IMR-90 (cell line): Measurements from ENCODE around the gene HS2ST1. TPM values are rescaled to one million over a fixed set of nuclear protein-coding genes. Genes with fewer than 3 reads are reported as not detected.

Experiments used
- ATAC-seq: fragments of 200-7000 bp; cut with Tn5 transposase; 2 replicates; pipeline ENCODE4 v1.9.1; 2020; ENCODE audit warnings: low read depth, mild to moderate bottlenecking, moderate library complexity
- BruUV-seq: library from RNA; stranded (reverse); fragments of 400-500 nt; replicated peaks from 2 replicates; lab custom pipeline; 2021; lab: Mats Ljungman, UMichigan
- CTCF ChIA-PET: fragments of 300-600 bp; formaldehyde crosslinking; extraction: SDS; loops from one replicate; lab custom pipeline; 2021; ENCODE audit warnings: antibody characterized with exemption; lab: Yijun Ruan, JAX
- POLR2A ChIA-PET: fragments of 300-600 bp; sonication (Branson Sonifier 250); formaldehyde crosslinking; loops from one replicate; lab custom pipeline; 2022; ENCODE audit warnings: antibody characterized with exemption; ENCODE audit not compliant: unreplicated experiment; lab: Charles Lee
- DNase-seq: peaks from one replicate; pipeline ENCODE4 v3.0.0; 2013
- H2AFZ ChIP-seq: replicated peaks from 2 replicates; pipeline ENCODE3; 2013; ENCODE audit warnings: low read length, mild to moderate bottlenecking; ENCODE audit not compliant: poor library complexity
- H2AK5ac ChIP-seq: 2 replicates; pipeline ENCODE4 v1.6.1; 2013; ENCODE audit warnings: low read depth, low read length, inconsistent platforms
- H2AK9ac ChIP-seq: replicated peaks from 2 replicates; pipeline ENCODE3; 2013; ENCODE audit warnings: mild to moderate bottlenecking, low read depth, low read length, moderate library complexity; ENCODE audit not compliant: poor library complexity
- H2BK120ac ChIP-seq: 2 replicates; pipeline ENCODE4 v1.6.1; 2013; ENCODE audit warnings: low read depth, low read length, inconsistent platforms
- H2BK15ac ChIP-seq: 3 replicates; pipeline ENCODE4 v1.6.1; 2013; ENCODE audit warnings: low read depth, low read length, inconsistent platforms
- H2BK20ac ChIP-seq: 2 replicates; pipeline ENCODE4 v1.6.1; 2013; ENCODE audit warnings: low read depth, mild to moderate bottlenecking, inconsistent platforms, low read length, moderate library complexity
- H2BK5ac ChIP-seq: 2 replicates; pipeline ENCODE4 v1.6.1; 2013; ENCODE audit warnings: mild to moderate bottlenecking, low read depth, low read length, inconsistent platforms; ENCODE audit not compliant: poor library complexity, severe bottlenecking
- H3K14ac ChIP-seq: replicated peaks from 2 replicates; pipeline ENCODE4 v1.6.1; 2013; ENCODE audit warnings: low read depth, low read length, inconsistent platforms
- H3K18ac ChIP-seq: 2 replicates; pipeline ENCODE4 v1.6.1; 2013; ENCODE audit warnings: low read depth, low read length, control low read depth
- H3K23ac ChIP-seq: 2 replicates; pipeline ENCODE4 v1.6.1; 2013; ENCODE audit warnings: low read depth, low read length, inconsistent platforms
- H3K27ac ChIP-seq: 2 replicates; pipeline ENCODE4 v1.5.1; 2013; ENCODE audit warnings: mild to moderate bottlenecking, control low read depth, low read length; ENCODE audit not compliant: insufficient read depth
- H3K27me3 ChIP-seq: 2 replicates; pipeline ENCODE4 v1.6.1; 2013; ENCODE audit warnings: low read length; ENCODE audit not compliant: control insufficient read depth, insufficient read depth
- H3K36me3 ChIP-seq: 2 replicates; pipeline ENCODE4 v1.6.1; 2013; ENCODE audit warnings: low read length, mixed read lengths; ENCODE audit not compliant: control insufficient read depth, insufficient read depth
- H3K4ac ChIP-seq: 2 replicates; pipeline ENCODE4 v1.6.1; 2013; ENCODE audit warnings: low read depth, low read length, inconsistent platforms
- H3K4me1 ChIP-seq: 2 replicates; pipeline ENCODE4 v1.6.1; 2013; ENCODE audit warnings: low read length, mixed read lengths; ENCODE audit not compliant: control insufficient read depth, insufficient read depth
- H3K4me2 ChIP-seq: 2 replicates; pipeline ENCODE4 v1.6.1; 2013; ENCODE audit warnings: low read depth, mild to moderate bottlenecking, control low read depth, low read length, moderate library complexity
- H3K4me3 ChIP-seq: 2 replicates; pipeline ENCODE4 v1.5.1; 2013; ENCODE audit warnings: low read depth, mild to moderate bottlenecking, control low read depth, low read length, moderate library complexity; ENCODE audit not compliant: insufficient read depth
- H3K56ac ChIP-seq: 2 replicates; pipeline ENCODE4 v1.6.1; 2013; ENCODE audit warnings: low read length, inconsistent platforms; ENCODE audit not compliant: insufficient read depth; ENCODE audit errors: extremely low read depth
- H3K79me1 ChIP-seq, 2 experiments: 2 replicates each; pipeline ENCODE4 v1.6.1; 2013; ENCODE audit warnings: low read length in 2 of 2, inconsistent platforms in 1 of 2, low read depth in 1 of 2
- H3K9ac ChIP-seq: 2 replicates; pipeline ENCODE4 v1.6.1; 2013; ENCODE audit warnings: low read depth, low read length, control low read depth
- H3K9me1 ChIP-seq: 2 replicates; pipeline ENCODE4 v1.6.1; 2013; ENCODE audit warnings: low read length, inconsistent platforms; ENCODE audit not compliant: insufficient read depth
- H3K9me3 ChIP-seq: 2 replicates; pipeline ENCODE4 v1.6.1; 2013; ENCODE audit warnings: low read length; ENCODE audit not compliant: control insufficient read depth, insufficient read depth
- H4K20me1 ChIP-seq: 2 replicates; pipeline ENCODE4 v1.6.1; 2013; ENCODE audit warnings: low read length, inconsistent platforms; ENCODE audit not compliant: insufficient read depth
- H4K5ac ChIP-seq: 2 replicates; pipeline ENCODE4 v1.6.1; 2013; ENCODE audit warnings: mild to moderate bottlenecking, low read depth, low read length, control low read depth
- H4K8ac ChIP-seq, 2 experiments: 2 replicates each; pipeline ENCODE4 v1.6.1; 2013; ENCODE audit warnings: low read depth in 2 of 2, low read length in 2 of 2, control low read depth in 1 of 2, inconsistent platforms in 1 of 2
- H4K91ac ChIP-seq: 2 replicates; pipeline ENCODE4 v1.6.1; 2013; ENCODE audit warnings: low read depth, low read length, inconsistent platforms; ENCODE audit not compliant: insufficient read depth
- BHLHE40 ChIP-seq: fragments of 150-350 bp; IDR thresholded peaks from 2 replicates; pipeline ENCODE4 v1.6.1; 2016; ENCODE audit warnings: mild to moderate bottlenecking, low read depth, low read length
- CEBPB ChIP-seq: IDR thresholded peaks from 2 replicates; pipeline ENCODE4 v1.6.1; 2012; ENCODE audit warnings: low read depth, low read length, improper control_type of control experiment
- CHD1 ChIP-seq: IDR thresholded peaks from 2 replicates; pipeline ENCODE4 v1.6.1; 2012; ENCODE audit warnings: low read depth, low read length, improper control_type of control experiment
- ELK1 ChIP-seq: fragments of 150-350 bp; IDR thresholded peaks from 2 replicates; pipeline ENCODE4 v1.6.1; 2016; ENCODE audit warnings: low read depth, mild to moderate bottlenecking, low read length, moderate library complexity, borderline replicate concordance
- MAFK ChIP-seq: IDR thresholded peaks from 2 replicates; pipeline ENCODE4 v1.6.1; 2012; ENCODE audit warnings: low read depth, low read length, improper control_type of control experiment
- MAZ ChIP-seq: IDR thresholded peaks from 2 replicates; pipeline ENCODE4 v1.6.1; 2012; ENCODE audit warnings: low read depth, mild to moderate bottlenecking, low read length, improper control_type of control experiment, moderate library complexity, borderline replicate concordance
- NFE2L2 ChIP-seq: fragments of 150-350 bp; IDR thresholded peaks from 2 replicates; pipeline ENCODE4 v1.6.1; 2016; ENCODE audit warnings: low read depth, mild to moderate bottlenecking, low read length
- POLR2A ChIP-seq: IDR thresholded peaks from 2 replicates; pipeline ENCODE4 v1.6.1; 2012; ENCODE audit warnings: mild to moderate bottlenecking, low read depth, low read length
- RAD21 ChIP-seq: IDR thresholded peaks from 2 replicates; pipeline ENCODE4 v1.6.1; 2012; ENCODE audit warnings: low read length, improper control_type of control experiment
- RCOR1 ChIP-seq: IDR thresholded peaks from 2 replicates; pipeline ENCODE4 v1.6.1; 2012; ENCODE audit warnings: mild to moderate bottlenecking, low read length, improper control_type of control experiment; ENCODE audit not compliant: insufficient replicate concordance
- RFX5 ChIP-seq: IDR thresholded peaks from 2 replicates; pipeline ENCODE4 v1.8.0; 2012; ENCODE audit warnings: low read depth, mild to moderate bottlenecking, low read length, moderate library complexity
- WGBS, 2 experiments: methylation state at CpG; one replicate each; pipeline versions ENCODE4 v1.1.5 to v1.1.7; 2013; ENCODE audit warnings: missing lambda C conversion rate in 2 of 2; ENCODE audit not compliant: insufficient read length in 1 of 2; ENCODE audit errors: extremely low coverage in 2 of 2; 5-methylcytosine and 5-hydroxymethylcytosine counted together
- dilution Hi-C: fragments of 300-500 bp; cut with HindIII; formaldehyde crosslinking; loops from one replicate; pipeline ENCODE4 v1.14.3; 2018; ENCODE audit warnings: low sequenced_read_pairs; ENCODE audit not compliant: unreplicated experiment
- in situ Hi-C: fragments of 300-500 bp; cut with MboI; formaldehyde crosslinking; loops from 3 replicates; pipeline ENCODE4 v1.14.3; 2019; ENCODE audit warnings: low sequenced_read_pairs, inconsistent platforms, mixed read lengths
- intact Hi-C: fragments of 100-400 bp; cut with micrococcal nuclease; formaldehyde crosslinking; loops from 2 replicates; pipeline ENCODE4 v1.10.0; 2022
- polyA plus RNA-seq, 3 experiments: library from polyadenylated mRNA; depleted of rRNA; stranded (reverse); fragments of >200 nt; gene quantifications; 2 replicates each; pipeline ENCODE4 v1.2.3, GENCODE V29; 2012; ENCODE audit warnings: low replicate concordance in 1 of 3
- total RNA-seq: library from RNA; depleted of rRNA; stranded (reverse); fragments of >200 nt; gene quantifications from 2 replicates; pipeline ENCODE4 v1.2.3, GENCODE V29; 2012
- TF ChIP-seq, protein P1 (sequence below): conservative IDR thresholded peaks from 2 replicates; pipeline ENCODE4 v1.5.1; 2012; ENCODE audit warnings: mild to moderate bottlenecking, low read depth, low read length, improper control_type of control experiment

Gene HS2ST1
- total and polyA plus RNA-seq, 2 of the 4 experiments (the other 2 are of a cell fraction): 7.8 to 13.1 TPM

DNA sequence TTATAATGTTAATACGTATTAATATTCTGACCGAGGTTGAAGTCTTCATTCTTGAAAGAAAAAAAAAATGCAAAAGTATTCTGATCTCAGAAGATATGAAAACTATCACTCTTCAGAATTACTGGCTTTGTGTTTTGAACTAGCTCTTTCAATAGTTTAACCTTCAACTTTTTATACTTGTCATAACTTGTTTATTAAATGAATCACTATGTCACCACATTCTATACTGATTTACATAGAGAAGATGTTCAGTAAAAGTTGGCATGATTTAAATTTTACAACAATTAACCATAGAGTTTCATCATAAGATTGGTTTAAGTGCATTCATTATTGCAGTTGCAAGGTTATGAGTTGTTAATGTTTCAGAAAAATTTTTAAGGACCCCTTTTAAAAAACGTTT lies 57.3 kb downstream of the HS2ST1 start:
- H3K9me3 ChIP-seq: no peaks in the 10 kb centered on the region
- H3K9me1 ChIP-seq: no peaks in the 10 kb centered on the region
- H3K14ac ChIP-seq: no peak overlapping the region
- dilution Hi-C loops (no loop called here), in situ Hi-C loops (loop anchor here (25.0 kb wide), 1 partner anchor 584 kb away; the partner anchor contains the start of gene ODF2L), intact Hi-C loops (no loop called here)
- no peak overlapping the region for H2BK120ac ChIP-seq
- no peak overlapping the region for H3K56ac ChIP-seq
- H3K79me1 ChIP-seq: peaks cover 2 to 17% of the 10 kb centered on the region in 2 experiments; a peak in 2 of 4 replicates
- no peak overlapping the region for H2BK20ac ChIP-seq
- TF ChIP-seq MAFK (no peak), MAZ (no peak), NFE2L2 (no peak), RCOR1 (no peak), RAD21 (no peak), POLR2A (no peak), RFX5 (no peak), CEBPB (no peak), ELK1 (no peak), CHD1 (no peak), BHLHE40 (no peak)
- TF ChIP-seq, protein P1, sequence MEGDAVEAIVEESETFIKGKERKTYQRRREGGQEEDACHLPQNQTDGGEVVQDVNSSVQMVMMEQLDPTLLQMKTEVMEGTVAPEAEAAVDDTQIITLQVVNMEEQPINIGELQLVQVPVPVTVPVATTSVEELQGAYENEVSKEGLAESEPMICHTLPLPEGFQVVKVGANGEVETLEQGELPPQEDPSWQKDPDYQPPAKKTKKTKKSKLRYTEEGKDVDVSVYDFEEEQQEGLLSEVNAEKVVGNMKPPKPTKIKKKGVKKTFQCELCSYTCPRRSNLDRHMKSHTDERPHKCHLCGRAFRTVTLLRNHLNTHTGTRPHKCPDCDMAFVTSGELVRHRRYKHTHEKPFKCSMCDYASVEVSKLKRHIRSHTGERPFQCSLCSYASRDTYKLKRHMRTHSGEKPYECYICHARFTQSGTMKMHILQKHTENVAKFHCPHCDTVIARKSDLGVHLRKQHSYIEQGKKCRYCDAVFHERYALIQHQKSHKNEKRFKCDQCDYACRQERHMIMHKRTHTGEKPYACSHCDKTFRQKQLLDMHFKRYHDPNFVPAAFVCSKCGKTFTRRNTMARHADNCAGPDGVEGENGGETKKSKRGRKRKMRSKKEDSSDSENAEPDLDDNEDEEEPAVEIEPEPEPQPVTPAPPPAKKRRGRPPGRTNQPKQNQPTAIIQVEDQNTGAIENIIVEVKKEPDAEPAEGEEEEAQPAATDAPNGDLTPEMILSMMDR: no peak
- no peak overlapping the region for H3K27ac ChIP-seq
- no peak overlapping the region for H3K23ac ChIP-seq
- H2BK5ac ChIP-seq: no peak overlapping the region
- no peak overlapping the region for H4K91ac ChIP-seq
- H3K27me3 ChIP-seq: no peaks in the 10 kb centered on the region
- DNase-seq (no peak), ATAC-seq (no peak)
- no TSS peak for BruUV-seq
- no peak overlapping the region for H3K4me3 ChIP-seq
- H4K5ac ChIP-seq: no peak overlapping the region
- no peak overlapping the region for H3K9ac ChIP-seq
- CTCF ChIA-PET: interaction anchor here (0.6 to 0.8 kb wide), 2 partner anchors 12 to 71 kb away, joined by 6 to 7 read pairs; no protein-coding TSS in a partner anchor
- POLR2A ChIA-PET: no interaction called here
- no peak overlapping the region for H2AFZ ChIP-seq
- H4K8ac ChIP-seq: no peak overlapping the region
- H3K18ac ChIP-seq: no peak overlapping the region
- no CpG with 5 or more reads among the region's 3 CpGs for WGBS, 2 experiments
- H2AK5ac ChIP-seq: no peak overlapping the region
- H3K36me3 ChIP-seq: no peaks in the 10 kb centered on the region
- H3K4ac ChIP-seq: no peak overlapping the region
- no peaks in the 10 kb centered on the region for H4K20me1 ChIP-seq
- H2BK15ac ChIP-seq: no peak overlapping the region
- no peaks in the 10 kb centered on the region for H3K4me1 ChIP-seq
- H3K4me2 ChIP-seq: no peak overlapping the region
- no peak overlapping the region for H2AK9ac ChIP-seq
